Measurements from ENCODE around the gene NDUFAF5. TPM values are rescaled to one million over a fixed set of nuclear protein-coding genes. Genes with fewer than 3 reads are reported as not detected.
A peak's percentile ranks its signal among the peaks of the same experiment; 100 is the strongest.
"Not testable (repeated sequence)": the region's sequence is repeated elsewhere in the genome, so short reads cannot be mapped to it uniquely, and the experiment has no call there.

The NDUFAF5 gene
- 39.2 and 41.5 TPM in 2 replicates for total RNA-seq
- long read RNA-seq, full-length matches to known transcripts, result 18 of 40 reads
- long read RNA-seq, partial matches to known transcripts, result 7 of 40 reads
- long read RNA-seq, other reads (novel, unspliced or antisense), result 15 of 40 reads

GRCh38 chr20:13784893-13785715 is at the start of gene NDUFAF5, which contains the start of gene ESF1:
NDUFAF5 (plus strand) TSS chr20:13785028; CDS start chr20:13785069, 41 bp downstream.
ESF1 (minus strand) TSS chr20:13784919; CDS start chr20:13783140, 1,779 bp downstream.
- Mint-ChIP-seq H3K36me3 (ENCODE audit: insufficient read depth) (peaks cover 22% of the 10 kb centered on the region), H3K27me3 (no peaks in the 10 kb centered on the region), H3K4me1 (ENCODE audit: low read depth) (peaks cover 30% of the 10 kb centered on the region), H3K4me3 (ENCODE audit: low read depth) (peak within 1 kb of the TSS; percentile 95), H3K9me3 (ENCODE audit: low read depth) (no peaks in the 10 kb centered on the region), H3K27ac (peak within 1 kb of the TSS; percentile 95)
- TF ChIP-seq CTCF (IDR thresholded peaks at IDR 0.05; ENCODE audit: unreplicated experiment), result peak; percentile 13
- peak; percentile 90 for DNase-seq (ENCODE audit: low spot score, unreplicated experiment)

- Mint-ChIP-seq H3K27me3 (no peaks in the 10 kb centered on the region), H3K9me3 (ENCODE audit: low read depth) (peaks cover 7% of the 10 kb centered on the region), H3K4me3 (ENCODE audit: low read depth) (no peak overlapping the region), H3K27ac (no peak overlapping the region), H3K4me1 (ENCODE audit: low read depth) (no peaks in the 10 kb centered on the region), H3K36me3 (ENCODE audit: insufficient read depth) (peaks cover 30% of the 10 kb centered on the region)
- no peak for DNase-seq (ENCODE audit: low spot score, unreplicated experiment)
- no peak for TF ChIP-seq CTCF (IDR thresholded peaks at IDR 0.05; ENCODE audit: unreplicated experiment)
Measured at GRCh38 chr20:13735826-13736225, 49.0 kb upstream of the NDUFAF5 start.

GRCh38 chr20:13736436-13737191 is 48.2 kb upstream of the NDUFAF5 start:
- Mint-ChIP-seq H3K4me1 (ENCODE audit: low read depth) (no peaks in the 10 kb centered on the region), H3K27ac (no peak overlapping the region), H3K9me3 (ENCODE audit: low read depth) (peaks cover 13% of the 10 kb centered on the region), H3K36me3 (ENCODE audit: insufficient read depth) (peaks cover 33% of the 10 kb centered on the region), H3K27me3 (no peaks in the 10 kb centered on the region), H3K4me3 (ENCODE audit: low read depth) (no peak overlapping the region)
- no peak for TF ChIP-seq CTCF (IDR thresholded peaks at IDR 0.05; ENCODE audit: unreplicated experiment)
- no peak for DNase-seq (ENCODE audit: low spot score, unreplicated experiment)

GRCh38 chr20:13738187-13738586 is 46.6 kb upstream of the NDUFAF5 start:
- DNase-seq (ENCODE audit: low spot score, unreplicated experiment), result not testable (repeated sequence)
- peaks cover 32% of the 10 kb centered on the region for H3K36me3 Mint-ChIP-seq (ENCODE audit: insufficient read depth)

GRCh38 chr20:13739731-13740649 is 44.8 kb upstream of the NDUFAF5 start:
- H3K9me3 Mint-ChIP-seq (ENCODE audit: low read depth), result peaks cover 17% of the 10 kb centered on the region
- peaks cover 43% of the 10 kb centered on the region for H3K36me3 Mint-ChIP-seq (ENCODE audit: insufficient read depth)
- no peaks in the 10 kb centered on the region for H3K4me1 Mint-ChIP-seq (ENCODE audit: low read depth)
- H3K27ac Mint-ChIP-seq, result no peak overlapping the region
- H3K4me3 Mint-ChIP-seq (ENCODE audit: low read depth), result no peak overlapping the region
- H3K27me3 Mint-ChIP-seq, result no peaks in the 10 kb centered on the region
- DNase-seq (ENCODE audit: low spot score, unreplicated experiment), result no peak
- no peak for TF ChIP-seq CTCF (IDR thresholded peaks at IDR 0.05; ENCODE audit: unreplicated experiment)

More at GRCh38 chr20:13738187-13738586, 46.6 kb upstream of the NDUFAF5 start:
- not testable (repeated sequence) for H3K27ac Mint-ChIP-seq; H3K4me1 Mint-ChIP-seq (ENCODE audit: low read depth); H3K27me3 Mint-ChIP-seq; H3K4me3 Mint-ChIP-seq (ENCODE audit: low read depth)
- peaks cover 17% of the 10 kb centered on the region for H3K9me3 Mint-ChIP-seq (ENCODE audit: low read depth)

All from progenitor cell of endocrine pancreas (in vitro differentiated cells).